Immature natural killer cell (primary cell): ENCODE results near the gene FCAR. TPM values are rescaled to one million over a fixed set of nuclear protein-coding genes. Genes with fewer than 3 reads are reported as not detected.
"Not testable (repeated sequence)": the region's sequence is repeated elsewhere in the genome, so short reads cannot be mapped to it uniquely, and the experiment has no call there.

Experiments used
- DNase-seq, 3 donors: peaks; one replicate each; pipeline ENCODE4 v3.0.0; 2022; ENCODE audit warnings: mixed read lengths in 1 of 3
- H3K27ac Mint-ChIP-seq, 6 donors: one replicate each; pipeline ENCODE4 v1.8.0; 2020; ENCODE audit warnings: mixed read lengths in 6 of 6, mild to moderate bottlenecking in 5 of 6, inconsistent platforms in 4 of 6, moderate library complexity in 3 of 6
- H3K27me3 Mint-ChIP-seq, 3 donors: one replicate each; pipeline ENCODE4 v1.8.0; 2020 to 2021; ENCODE audit warnings: low read depth in 3 of 3, mild to moderate bottlenecking in 3 of 3, mixed read lengths in 3 of 3, moderate library complexity in 3 of 3, inconsistent platforms in 1 of 3
- H3K36me3 Mint-ChIP-seq, 3 donors: one replicate each; pipeline ENCODE4 v1.8.0; 2020; ENCODE audit warnings: mixed read lengths in 3 of 3, inconsistent platforms in 2 of 3, mild to moderate bottlenecking in 2 of 3
- H3K4me1 Mint-ChIP-seq, 2 donors: one replicate each; pipeline ENCODE4 v1.8.0; 2020; ENCODE audit warnings: inconsistent platforms in 2 of 2, mild to moderate bottlenecking in 2 of 2, mixed read lengths in 2 of 2, moderate library complexity in 1 of 2
- H3K4me3 Mint-ChIP-seq, 5 donors: one replicate each; pipeline ENCODE4 v1.8.0; 2020; ENCODE audit warnings: mild to moderate bottlenecking in 5 of 5, mixed read lengths in 5 of 5, inconsistent platforms in 3 of 5, moderate library complexity in 3 of 5
- H3K9me3 Mint-ChIP-seq, 6 donors: one replicate each; pipeline ENCODE4 v1.8.0; 2020; ENCODE audit warnings: mild to moderate bottlenecking in 6 of 6, mixed read lengths in 6 of 6, inconsistent platforms in 4 of 6, moderate library complexity in 3 of 6
- polyA plus RNA-seq, 3 donors: library from polyadenylated mRNA; unstranded; fragments of 300-500 nt; fragmentation: Illumina TruSeq; gene quantifications; one replicate each; pipeline ENCODE4 v1.2.3, GENCODE V29; 2021

Gene FCAR
- under 1 TPM in 1 of 3 donors, not detected in 2; 0.46 TPM for polyA plus RNA-seq

GRCh38 chr19:54873990-54874389 lies at the start of gene FCAR:
Gene FCAR, plus strand, starts transcription at chr19:54874235. Its CDS starts 55 bp downstream, at chr19:54874290.
- Mint-ChIP-seq H3K4me3 (no peak within 1 kb of the TSS), H3K27me3 (peaks cover 3 to 9% (median 9%) of the 10 kb centered on the region in 3 donors), H3K27ac (peak within 1 kb of the TSS in 1 of 6 donors; percentile 0), H3K9me3 (no peaks in the 10 kb centered on the region), H3K36me3 (no peaks in the 10 kb centered on the region), H3K4me1 (peaks cover 4 to 7% of the 10 kb centered on the region in 2 donors)
- no peak for DNase-seq

GRCh38 chr19:54824416-54824815 lies 49.6 kb upstream of the FCAR start:
- peaks cover 14 to 25% of the 10 kb centered on the region in 2 donors for H3K4me1 Mint-ChIP-seq
- not testable (repeated sequence) for DNase-seq, H3K36me3 Mint-ChIP-seq, H3K4me3 Mint-ChIP-seq, H3K27me3 Mint-ChIP-seq, H3K27ac Mint-ChIP-seq, H3K9me3 Mint-ChIP-seq

GRCh38 chr19:54825326-54825725 lies 48.7 kb upstream of the FCAR start:
- not testable (repeated sequence) for H3K36me3 Mint-ChIP-seq, H3K9me3 Mint-ChIP-seq, H3K27me3 Mint-ChIP-seq, H3K4me3 Mint-ChIP-seq, DNase-seq
- H3K4me1 Mint-ChIP-seq = peaks cover 9 to 16% of the 10 kb centered on the region in 2 donors
- peak overlapping the region in 1 of 6 donors; percentile 20 for H3K27ac Mint-ChIP-seq

GRCh38 chr19:54828064-54828463 lies 46.0 kb upstream of the FCAR start:
- not testable (repeated sequence) for H3K9me3 Mint-ChIP-seq, DNase-seq

GRCh38 chr19:54832496-54832895 lies 41.5 kb upstream of the FCAR start, which contains the start of gene KIR2DS4:
Gene KIR2DS4, plus strand, starts transcription at chr19:54832676.
- Mint-ChIP-seq H3K36me3 (peaks cover 0 to 12% (median 4%) of the 10 kb centered on the region in 3 donors), H3K27ac (peak within 1 kb of the TSS in 5 of 6 donors; percentile 71 to 99 (median 93)), H3K27me3 (peaks cover 5 to 19% (median 5%) of the 10 kb centered on the region in 3 donors), H3K4me3 (peak within 1 kb of the TSS; percentile 25 to 86 (median 73)), H3K4me1 (peaks cover 42 to 43% of the 10 kb centered on the region in 2 donors)
- H3K9me3 Mint-ChIP-seq = not testable (repeated sequence)
- DNase-seq = peak; percentile 14 to 74 (median 64)

More at GRCh38 chr19:54828064-54828463, 46.0 kb upstream of the FCAR start:
- not testable (repeated sequence) for H3K36me3 Mint-ChIP-seq, H3K27me3 Mint-ChIP-seq, H3K4me3 Mint-ChIP-seq
- H3K4me1 Mint-ChIP-seq = peaks cover 17 to 21% of the 10 kb centered on the region in 2 donors
- peak overlapping the region in 2 of 6 donors; percentile 14 to 27 for H3K27ac Mint-ChIP-seq

- DNase-seq = peak; percentile 53 to 87 (median 79)
Measured at GRCh38 chr19:54835126-54835525, 38.9 kb upstream of the FCAR start.

GRCh38 chr19:54837522-54837921 lies 36.5 kb upstream of the FCAR start:
- not testable (repeated sequence) for H3K9me3 Mint-ChIP-seq, DNase-seq, H3K4me3 Mint-ChIP-seq
- Mint-ChIP-seq H3K27ac (peak overlapping the region in 3 of 6 donors; percentile 33 to 87 (median 59)), H3K36me3 (peaks cover 0 to 23% (median 4%) of the 10 kb centered on the region in 3 donors), H3K4me1 (peaks cover 36 to 40% of the 10 kb centered on the region in 2 donors), H3K27me3 (peaks cover 4 to 16% (median 8%) of the 10 kb centered on the region in 3 donors)

More at GRCh38 chr19:54835126-54835525, 38.9 kb upstream of the FCAR start:
- peaks cover 4 to 26% (median 4%) of the 10 kb centered on the region in 3 donors for H3K36me3 Mint-ChIP-seq
- not testable (repeated sequence) for H3K9me3 Mint-ChIP-seq
- peaks cover 4 to 16% (median 9%) of the 10 kb centered on the region in 3 donors for H3K27me3 Mint-ChIP-seq
- peaks cover 42 to 44% of the 10 kb centered on the region in 2 donors for H3K4me1 Mint-ChIP-seq
- peak overlapping the region in 5 of 6 donors; percentile 72 to 99 (median 93) for H3K27ac Mint-ChIP-seq
- peak overlapping the region; percentile 27 to 71 (median 62) for H3K4me3 Mint-ChIP-seq

GRCh38 chr19:54843171-54843570 lies 30.9 kb upstream of the FCAR start:
- peaks cover 0 to 32% (median 8%) of the 10 kb centered on the region in 3 donors for H3K36me3 Mint-ChIP-seq
- not testable (repeated sequence) for H3K27me3 Mint-ChIP-seq, H3K9me3 Mint-ChIP-seq, H3K4me3 Mint-ChIP-seq, DNase-seq, H3K27ac Mint-ChIP-seq, H3K4me1 Mint-ChIP-seq

GRCh38 chr19:54850061-54850640 lies 23.9 kb upstream of the FCAR start, which contains the start of gene KIR3DL2:
Gene KIR3DL2, plus strand, starts transcription at chr19:54850443. Its CDS starts 33 bp downstream, at chr19:54850476.
- H3K9me3 Mint-ChIP-seq, H3K27me3 Mint-ChIP-seq: not testable (repeated sequence)
- Mint-ChIP-seq H3K4me3 (peak within 1 kb of the TSS; percentile 68 to 82 (median 77)), H3K4me1 (peaks cover 19% of the 10 kb centered on the region in 2 donors), H3K27ac (peak within 1 kb of the TSS; percentile 69 to 98 (median 92)), H3K36me3 (peaks cover 0 to 17% (median 12%) of the 10 kb centered on the region in 3 donors)
- DNase-seq = peak; percentile 55 to 58 (median 56)

- peaks cover 19 to 20% of the 10 kb centered on the region in 2 donors for H3K4me1 Mint-ChIP-seq
- peaks cover 3 to 9% (median 5%) of the 10 kb centered on the region in 3 donors for H3K27me3 Mint-ChIP-seq
- H3K4me3 Mint-ChIP-seq = peak overlapping the region; percentile 10 to 77 (median 68)
- H3K9me3 Mint-ChIP-seq = peaks cover 0 to 5% (median 0%) of the 10 kb centered on the region in 6 donors
- peak overlapping the region; percentile 10 to 98 (median 92) for H3K27ac Mint-ChIP-seq
- no peak for DNase-seq
- H3K36me3 Mint-ChIP-seq = peaks cover 0 to 14% (median 12%) of the 10 kb centered on the region in 3 donors
Measured at GRCh38 chr19:54850930-54851329, 23.1 kb upstream of the FCAR start.

GRCh38 chr19:54851353-54851752 lies 22.7 kb upstream of the FCAR start:
- peak overlapping the region; percentile 10 to 77 (median 68) for H3K4me3 Mint-ChIP-seq
- DNase-seq = peak; percentile 19 to 38 (median 24)
- peaks cover 0 to 13% (median 12%) of the 10 kb centered on the region in 3 donors for H3K36me3 Mint-ChIP-seq
- peaks cover 19 to 20% of the 10 kb centered on the region in 2 donors for H3K4me1 Mint-ChIP-seq
- H3K27ac Mint-ChIP-seq = peak overlapping the region; percentile 10 to 98 (median 92)
- peaks cover 3 to 9% (median 5%) of the 10 kb centered on the region in 3 donors for H3K27me3 Mint-ChIP-seq
- H3K9me3 Mint-ChIP-seq = peaks cover 0 to 4% (median 0%) of the 10 kb centered on the region in 6 donors

GRCh38 chr19:54855241-54855640 lies 18.8 kb upstream of the FCAR start:
- not testable (repeated sequence) for H3K27me3 Mint-ChIP-seq, H3K36me3 Mint-ChIP-seq, H3K9me3 Mint-ChIP-seq, DNase-seq, H3K4me3 Mint-ChIP-seq
- Mint-ChIP-seq H3K27ac (peak overlapping the region in 1 of 6 donors; percentile 5), H3K4me1 (peaks cover 15 to 16% of the 10 kb centered on the region in 2 donors)

- H3K4me1 Mint-ChIP-seq, H3K9me3 Mint-ChIP-seq, H3K36me3 Mint-ChIP-seq, DNase-seq, H3K27ac Mint-ChIP-seq, H3K4me3 Mint-ChIP-seq: not testable (repeated sequence)
- peaks cover 2 to 14% (median 3%) of the 10 kb centered on the region in 3 donors for H3K27me3 Mint-ChIP-seq
Measured at GRCh38 chr19:54858476-54858875, 15.6 kb upstream of the FCAR start.

- H3K27ac Mint-ChIP-seq, H3K4me1 Mint-ChIP-seq, H3K36me3 Mint-ChIP-seq, H3K9me3 Mint-ChIP-seq, DNase-seq, H3K4me3 Mint-ChIP-seq: not testable (repeated sequence)
- peaks cover 2 to 14% (median 3%) of the 10 kb centered on the region in 3 donors for H3K27me3 Mint-ChIP-seq
Measured at GRCh38 chr19:54859421-54859820, 14.6 kb upstream of the FCAR start.
